Epithelial cell of proximal tubule (primary cell): Measurements from ENCODE around the gene MTRFR. TPM values are rescaled to one million over a fixed set of nuclear protein-coding genes. Genes with fewer than 3 reads are reported as not detected.

Source experiments
- DNase-seq: peaks from one replicate; pipeline ENCODE4 v3.0.0-alpha.2; 2011; ENCODE audit warnings: low read depth
- H3K4me3 ChIP-seq: 2 replicates; pipeline ENCODE4 v1.5.1; 2011; ENCODE audit warnings: low read depth, mild to moderate bottlenecking, low read length
- total RNA-seq: library from RNA; depleted of rRNA; stranded (reverse); fragments of >200 nt; gene quantifications from 2 replicates; pipeline ENCODE4 v1.2.3, GENCODE V29; 2015
- TF ChIP-seq, protein P1 (sequence below): conservative IDR thresholded peaks from 2 replicates; pipeline ENCODE4 v1.5.1; 2012; ENCODE audit warnings: low read depth, mild to moderate bottlenecking, low read length

MTRFR gene
- total RNA-seq, 1 donor from 2014 or later: 31.2 TPM

DNA sequence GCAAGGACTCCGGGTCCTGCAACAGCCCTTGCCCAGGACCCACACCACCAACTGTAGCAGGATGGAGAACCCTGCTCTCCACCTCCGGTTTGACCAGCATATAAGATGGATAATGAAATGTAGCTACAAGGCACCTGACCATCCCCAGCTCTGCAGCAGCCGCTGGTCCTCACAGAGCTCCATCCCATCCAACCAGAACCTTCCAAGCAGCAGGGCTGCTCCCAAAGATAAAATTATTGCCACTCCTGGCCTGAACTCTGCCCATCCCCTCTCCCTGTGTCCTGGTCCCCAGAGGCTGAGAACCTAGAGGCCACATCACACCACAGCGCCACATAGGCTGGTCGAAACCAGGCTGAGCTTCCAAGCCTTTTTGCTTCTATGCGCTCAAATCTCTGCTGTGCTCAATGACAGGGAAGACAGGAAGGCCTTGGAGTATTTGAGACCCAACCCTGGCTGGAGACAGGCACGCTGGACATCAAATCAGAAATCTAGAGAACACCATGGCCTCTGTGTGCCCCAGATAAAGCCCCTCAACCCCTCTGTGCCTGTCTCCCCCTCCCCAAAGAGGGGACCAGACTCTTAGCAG, 34.2 kb downstream of the MTRFR start:
- no peak for DNase-seq
- TF ChIP-seq, protein P1, sequence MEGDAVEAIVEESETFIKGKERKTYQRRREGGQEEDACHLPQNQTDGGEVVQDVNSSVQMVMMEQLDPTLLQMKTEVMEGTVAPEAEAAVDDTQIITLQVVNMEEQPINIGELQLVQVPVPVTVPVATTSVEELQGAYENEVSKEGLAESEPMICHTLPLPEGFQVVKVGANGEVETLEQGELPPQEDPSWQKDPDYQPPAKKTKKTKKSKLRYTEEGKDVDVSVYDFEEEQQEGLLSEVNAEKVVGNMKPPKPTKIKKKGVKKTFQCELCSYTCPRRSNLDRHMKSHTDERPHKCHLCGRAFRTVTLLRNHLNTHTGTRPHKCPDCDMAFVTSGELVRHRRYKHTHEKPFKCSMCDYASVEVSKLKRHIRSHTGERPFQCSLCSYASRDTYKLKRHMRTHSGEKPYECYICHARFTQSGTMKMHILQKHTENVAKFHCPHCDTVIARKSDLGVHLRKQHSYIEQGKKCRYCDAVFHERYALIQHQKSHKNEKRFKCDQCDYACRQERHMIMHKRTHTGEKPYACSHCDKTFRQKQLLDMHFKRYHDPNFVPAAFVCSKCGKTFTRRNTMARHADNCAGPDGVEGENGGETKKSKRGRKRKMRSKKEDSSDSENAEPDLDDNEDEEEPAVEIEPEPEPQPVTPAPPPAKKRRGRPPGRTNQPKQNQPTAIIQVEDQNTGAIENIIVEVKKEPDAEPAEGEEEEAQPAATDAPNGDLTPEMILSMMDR: no peak
- no peak overlapping the region for H3K4me3 ChIP-seq

DNA sequence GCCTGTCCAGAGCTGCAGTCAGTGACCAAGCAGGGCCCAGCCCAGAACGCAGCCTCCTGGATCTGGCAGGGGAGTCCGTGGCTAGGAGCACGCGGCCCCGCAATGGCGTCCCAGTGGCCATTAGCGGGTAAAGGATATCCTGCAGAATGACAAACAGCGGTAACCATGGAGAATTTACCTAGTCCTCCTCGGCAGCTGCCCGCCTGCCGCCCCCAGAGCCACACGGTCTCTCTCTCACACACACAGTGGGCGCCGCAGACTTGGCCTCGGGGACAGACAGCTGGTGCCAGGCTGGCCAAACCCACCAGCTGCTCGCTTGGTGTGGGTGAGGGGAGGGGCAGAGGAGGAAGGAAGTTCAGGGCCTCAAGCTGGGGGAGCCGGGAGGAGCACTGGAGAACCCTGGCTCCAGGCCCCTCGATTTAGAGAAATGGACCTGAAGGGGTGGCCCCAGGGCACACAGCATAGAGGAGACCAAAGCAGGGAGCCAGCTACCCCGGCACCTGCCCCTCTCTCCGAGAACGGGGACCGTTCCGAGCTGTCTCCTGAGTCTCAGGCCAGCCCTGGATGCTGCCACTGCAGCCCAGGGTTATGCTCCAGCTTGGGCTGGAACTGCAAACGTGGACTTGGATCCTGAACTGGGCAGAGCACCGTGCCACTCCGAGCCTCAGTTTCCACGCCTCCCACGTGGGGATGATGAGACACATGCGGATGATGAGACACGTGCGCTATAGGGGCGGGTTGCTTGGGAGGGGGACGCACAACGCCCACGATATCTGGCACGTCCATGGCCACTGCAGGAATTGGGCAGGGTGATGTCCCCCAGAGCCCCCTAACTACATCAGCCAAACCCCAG, 35.0 kb downstream of the MTRFR start:
- TF ChIP-seq, protein P1: no peak
- H3K4me3 ChIP-seq: no peak overlapping the region
- DNase-seq: no peak

DNA sequence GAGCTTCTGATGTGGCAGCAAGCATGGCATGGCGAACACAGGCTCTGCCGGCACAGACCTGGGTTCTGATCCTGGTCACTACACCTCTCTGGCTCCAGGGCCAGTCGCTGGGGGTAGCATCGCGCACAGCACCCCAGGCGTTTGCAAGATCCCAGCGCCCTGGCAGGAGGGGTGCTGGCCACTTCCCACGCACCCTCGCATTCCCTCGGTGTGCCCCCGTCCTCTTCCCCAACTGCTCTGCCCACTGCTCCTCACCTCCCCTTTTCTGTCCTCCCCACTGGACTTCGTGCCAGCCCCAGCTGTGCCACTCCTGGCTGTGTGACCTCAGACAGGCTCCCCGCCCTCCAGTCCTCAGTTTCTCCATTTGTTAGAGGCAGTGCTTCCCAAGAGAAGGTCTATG, 35.6 kb downstream of the MTRFR start:
- TF ChIP-seq, protein P1: no peak
- DNase-seq: no peak
- H3K4me3 ChIP-seq: no peak overlapping the region

DNA sequence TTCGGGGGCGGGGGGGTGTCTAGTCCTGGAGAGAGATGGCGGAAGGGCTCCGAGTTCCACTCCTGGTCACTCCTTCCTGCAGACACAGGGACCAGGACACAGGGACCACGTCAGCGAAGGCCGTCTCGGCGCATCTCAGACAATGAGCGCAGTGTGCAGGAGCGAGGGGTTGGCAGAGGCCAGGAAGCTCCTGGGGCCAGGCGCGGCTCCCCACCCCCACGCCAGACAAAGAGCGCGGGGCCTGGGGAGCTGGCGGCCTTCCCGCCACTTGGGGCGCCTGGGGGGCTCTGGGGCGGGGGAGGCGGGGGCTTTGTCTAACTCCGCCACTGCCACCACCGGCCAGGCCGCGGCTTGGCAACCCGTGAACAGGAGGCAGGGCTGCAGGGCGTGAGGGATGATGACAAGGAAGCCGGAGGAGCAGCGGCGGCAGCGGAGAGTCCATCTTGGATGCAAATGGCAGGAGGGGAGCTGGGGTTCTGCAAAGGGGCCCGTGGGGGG, 36.2 kb downstream of the MTRFR start:
- DNase-seq: no peak
- H3K4me3 ChIP-seq: peak overlapping the region; percentile 83
- TF ChIP-seq, protein P1: no peak

DNA sequence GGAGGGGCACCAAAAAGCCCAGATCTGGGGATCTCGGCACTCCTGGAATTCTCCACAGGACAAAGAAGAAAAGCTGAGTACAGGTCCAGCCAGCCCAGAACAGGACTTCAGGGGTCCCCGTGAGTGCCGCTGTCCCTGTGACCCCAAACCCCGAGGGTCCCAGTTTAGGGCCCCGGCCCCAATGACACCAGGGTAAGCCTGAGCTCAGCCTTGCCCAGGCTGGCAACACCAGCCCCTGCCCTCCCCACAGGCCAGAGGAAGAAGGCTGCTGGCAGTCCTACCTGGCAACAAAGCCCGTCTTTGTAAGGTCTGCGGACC, 36.6 kb downstream of the MTRFR start:
- TF ChIP-seq, protein P1: no peak
- peak overlapping the region; percentile 83 for H3K4me3 ChIP-seq

DNA sequence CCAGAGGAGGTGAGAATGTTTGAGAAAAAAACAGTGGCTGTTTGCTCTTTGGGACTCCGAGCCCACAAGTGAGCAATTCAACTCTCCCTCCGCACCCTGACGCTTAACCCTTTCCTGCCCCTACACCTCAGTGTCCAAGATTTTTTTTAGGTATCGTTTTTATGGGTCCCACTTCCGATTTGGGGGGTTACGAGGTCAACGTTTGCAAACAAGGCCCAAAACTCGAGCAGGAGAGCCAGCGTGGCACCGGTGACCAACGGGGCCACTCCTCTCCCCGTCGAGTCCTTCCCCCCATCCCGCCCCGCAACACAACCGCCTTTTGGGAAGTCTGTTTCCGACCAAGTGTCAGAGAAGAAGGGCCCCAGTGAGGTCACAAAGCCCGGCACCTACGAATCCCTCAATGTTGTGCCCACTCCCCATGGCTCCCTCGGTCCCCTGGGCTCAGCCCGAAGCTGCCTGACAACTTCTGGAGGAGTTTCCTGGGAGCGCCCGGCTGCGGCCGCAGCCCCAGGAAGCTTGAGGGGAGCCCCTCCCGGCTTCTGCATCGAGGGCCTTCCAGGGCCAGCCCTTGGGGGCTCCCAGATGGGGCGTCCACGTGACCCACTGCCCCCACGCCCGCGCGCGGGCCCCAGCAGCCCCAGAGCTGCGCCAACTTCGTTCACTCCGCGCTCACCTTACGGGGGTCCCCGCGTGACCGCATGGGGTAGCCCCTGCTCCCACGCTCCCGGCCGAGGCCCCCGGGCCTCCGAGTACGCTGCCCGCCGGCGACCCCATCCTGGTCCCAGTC, 37.2 kb downstream of the MTRFR start:
- H3K4me3 ChIP-seq: peak overlapping the region; percentile 83
- no peak for DNase-seq

More for the DNA sequence above, 36.6 kb downstream of the MTRFR start:
- DNase-seq: no peak

More for the DNA sequence above, 37.2 kb downstream of the MTRFR start:
- TF ChIP-seq, protein P1: no peak
